ENCODE measurements around the gene GINS1. TPM values are rescaled to one million over a fixed set of nuclear protein-coding genes. Genes with fewer than 3 reads are reported as not detected.

GINS1 gene
- total and polyA plus RNA-seq, 2 of the 13 experiments (the other 11 are each of a cell fraction or from before 2014, with no cell fraction given) = 14.6 to 59.9 TPM

GRCh38 chr20:25439328-25439727, 31.9 kb downstream of the GINS1 start (continued):
- TF ChIP-seq SNAPC4 (CRISPR knock-in tag; IDR thresholded peaks at IDR 0.05) = no peak
- no peak for TF ChIP-seq ZBTB7B (CRISPR knock-in tag; IDR thresholded peaks at IDR 0.05)
- no peak for TF ChIP-seq ATF7 (IDR thresholded peaks at IDR 0.05)
- no peak for TF ChIP-seq ATF7 (CRISPR knock-in tag; IDR thresholded peaks at IDR 0.05)
- TF ChIP-seq NFE2L1 (CRISPR knock-in tag; IDR thresholded peaks at IDR 0.05; ENCODE audit: borderline replicate concordance) = no peak
- TF ChIP-seq ZSCAN5A (CRISPR knock-in tag; IDR thresholded peaks at IDR 0.05; ENCODE audit: borderline replicate concordance) = no peak
- TF ChIP-seq GABPB1 (CRISPR knock-in tag; IDR thresholded peaks at IDR 0.05) = no peak
- no peak for TF ChIP-seq PAX8 (CRISPR knock-in tag; IDR thresholded peaks at IDR 0.05; ENCODE audit: borderline replicate concordance)
- TF ChIP-seq AFF4 (CRISPR knock-in tag; IDR thresholded peaks at IDR 0.05) = no peak
- TF ChIP-seq MNT (IDR thresholded peaks at IDR 0.05) = no peak
- TF ChIP-seq TEAD2 (CRISPR knock-in tag; IDR thresholded peaks at IDR 0.05) = no peak
- no peak for TF ChIP-seq ZNF782 (CRISPR knock-in tag; IDR thresholded peaks at IDR 0.05; ENCODE audit: borderline replicate concordance)
- no peak for TF ChIP-seq ZNF44 (CRISPR knock-in tag; IDR thresholded peaks at IDR 0.05)
- no peak for TF ChIP-seq HOXD1 (CRISPR knock-in tag; IDR thresholded peaks at IDR 0.05)
- TF ChIP-seq RAD51 (IDR thresholded peaks at IDR 0.05; ENCODE audit: borderline replicate concordance) = no peak
- TF ChIP-seq ZNF350 (CRISPR knock-in tag; IDR thresholded peaks at IDR 0.05; ENCODE audit: borderline replicate concordance, low read depth) = no peak

Data from HepG2 (cell line).